Left ventricle myocardium inferior (tissue), 1 donor: ENCODE measurements around the gene KMO. TPM values are rescaled to one million over a fixed set of nuclear protein-coding genes. Genes with fewer than 3 reads are reported as not detected.

Experiments
- DNase-seq: peaks from one replicate; pipeline ENCODE4 v3.0.0-alpha.2; 2020
- H3K27ac ChIP-seq: fragments of 200-600 bp; replicated peaks from 2 replicates; pipeline ENCODE4 v1.8.0; 2021
- H3K27me3 ChIP-seq: fragments of 200-600 bp; 2 replicates; pipeline ENCODE4 v1.8.0; 2021; ENCODE audit warnings: low read depth
- H3K36me3 ChIP-seq: fragments of 200-600 bp; 2 replicates; pipeline ENCODE4 v1.8.0; 2021
- H3K4me1 ChIP-seq: fragments of 200-600 bp; 2 replicates; pipeline ENCODE4 v1.8.0; 2021
- H3K4me3 ChIP-seq: fragments of 200-600 bp; 2 replicates; pipeline ENCODE4 v1.8.0; 2021; ENCODE audit warnings: mild to moderate bottlenecking, moderate library complexity
- H3K9me3 ChIP-seq: fragments of 200-600 bp; replicated peaks from 2 replicates; pipeline ENCODE4 v1.8.0; 2021
- intact Hi-C: fragments of 100-400 bp; cut with micrococcal nuclease; formaldehyde crosslinking; loops from one replicate; pipeline ENCODE4 v1.11.0; 2022
- total RNA-seq: library from RNA; stranded (reverse); fragmentation: NEBNext Ultra II Directional; extraction: Animal tissue kit (Norgen Biotek cat#: 25700); gene quantifications from one replicate; pipeline ENCODE4 v1.2.1, GENCODE V29; 2021
- TF ChIP-seq, protein P1 (sequence below): fragments of 200-600 bp; IDR thresholded peaks from 2 replicates; pipeline ENCODE4 v1.8.0; 2021; ENCODE audit warnings: antibody characterized with exemption, mild to moderate bottlenecking, borderline replicate concordance
- donor health status: DM: no; HTN: yes; CAD: no; lungs with severe emphysema.

Gene KMO
- total RNA-seq, 1 donor from 2014 or later = not detected

DNA sequence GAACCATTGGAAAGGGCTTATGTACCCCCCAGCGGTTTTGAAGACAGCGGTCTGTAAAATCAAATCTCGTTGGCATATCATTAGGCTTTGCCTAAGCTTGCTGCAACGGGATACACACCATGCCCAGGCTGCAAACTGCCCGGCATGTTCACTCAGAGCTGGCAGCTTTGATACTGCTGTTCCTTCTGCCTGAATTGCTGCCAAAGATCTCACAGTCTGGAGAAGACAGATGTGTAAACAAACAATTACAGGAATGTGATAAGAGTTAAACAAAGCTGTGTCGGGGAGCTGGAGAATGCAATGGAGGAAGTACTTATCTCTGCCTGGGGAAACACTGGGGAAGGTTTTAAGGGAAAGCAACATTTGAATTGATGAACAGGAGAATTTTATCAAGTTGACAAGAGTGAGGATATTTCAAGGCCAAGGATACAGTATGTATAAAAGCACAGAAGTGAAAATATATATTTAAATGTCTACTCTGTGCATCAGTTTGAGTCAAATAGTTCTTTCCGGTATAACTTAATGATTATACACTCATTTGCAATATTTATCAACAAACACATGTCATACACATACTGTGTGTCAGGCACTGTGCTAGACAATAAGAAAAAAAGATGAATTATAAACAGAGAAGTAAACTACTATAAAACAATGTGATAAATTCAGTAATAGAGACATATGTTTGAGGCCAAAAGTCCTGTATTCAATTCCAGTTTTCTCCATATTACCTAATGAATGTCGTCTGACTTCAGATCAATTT, 78.1 kb downstream of the KMO start:
- TF ChIP-seq, protein P1, sequence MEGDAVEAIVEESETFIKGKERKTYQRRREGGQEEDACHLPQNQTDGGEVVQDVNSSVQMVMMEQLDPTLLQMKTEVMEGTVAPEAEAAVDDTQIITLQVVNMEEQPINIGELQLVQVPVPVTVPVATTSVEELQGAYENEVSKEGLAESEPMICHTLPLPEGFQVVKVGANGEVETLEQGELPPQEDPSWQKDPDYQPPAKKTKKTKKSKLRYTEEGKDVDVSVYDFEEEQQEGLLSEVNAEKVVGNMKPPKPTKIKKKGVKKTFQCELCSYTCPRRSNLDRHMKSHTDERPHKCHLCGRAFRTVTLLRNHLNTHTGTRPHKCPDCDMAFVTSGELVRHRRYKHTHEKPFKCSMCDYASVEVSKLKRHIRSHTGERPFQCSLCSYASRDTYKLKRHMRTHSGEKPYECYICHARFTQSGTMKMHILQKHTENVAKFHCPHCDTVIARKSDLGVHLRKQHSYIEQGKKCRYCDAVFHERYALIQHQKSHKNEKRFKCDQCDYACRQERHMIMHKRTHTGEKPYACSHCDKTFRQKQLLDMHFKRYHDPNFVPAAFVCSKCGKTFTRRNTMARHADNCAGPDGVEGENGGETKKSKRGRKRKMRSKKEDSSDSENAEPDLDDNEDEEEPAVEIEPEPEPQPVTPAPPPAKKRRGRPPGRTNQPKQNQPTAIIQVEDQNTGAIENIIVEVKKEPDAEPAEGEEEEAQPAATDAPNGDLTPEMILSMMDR = no peak
- DNase-seq = no peak
- intact Hi-C loops = no loop called here

DNA sequence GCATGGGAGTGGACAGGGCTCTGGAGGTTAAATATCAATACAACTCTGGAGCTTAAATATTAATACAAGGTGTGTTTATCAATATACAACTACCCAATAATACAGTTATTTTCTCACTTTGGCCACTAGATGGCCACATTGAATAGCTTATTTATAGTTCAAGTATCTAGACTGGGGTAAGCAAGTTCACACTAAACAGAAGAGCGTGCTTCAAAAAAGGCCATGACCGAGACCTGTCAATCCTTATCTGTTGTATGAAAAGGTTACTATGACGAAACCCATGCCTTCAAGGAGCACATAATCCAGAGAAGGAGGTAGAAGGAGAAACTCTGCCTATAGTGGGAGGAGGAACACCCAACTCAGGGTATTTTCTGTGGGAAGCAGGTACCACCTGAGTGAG, 78.9 kb downstream of the KMO start:
- Histone ChIP-seq H3K27me3 (no peaks in the 10 kb centered on the region), H3K9me3 (no peaks in the 10 kb centered on the region), H3K4me3 (no peak overlapping the region), H3K4me1 (peaks cover 4% of the 10 kb centered on the region), H3K36me3 (no peaks in the 10 kb centered on the region), H3K27ac (no peak overlapping the region)
- no peak for DNase-seq
- intact Hi-C loops = no loop called here
- TF ChIP-seq, protein P1 = peak; percentile 75

More for the DNA sequence above, 78.1 kb downstream of the KMO start:
- peaks cover 4% of the 10 kb centered on the region for H3K4me1 ChIP-seq
- H3K36me3 ChIP-seq = no peaks in the 10 kb centered on the region
- no peaks in the 10 kb centered on the region for H3K27me3 ChIP-seq
- H3K4me3 ChIP-seq = no peak overlapping the region
- no peaks in the 10 kb centered on the region for H3K9me3 ChIP-seq
- H3K27ac ChIP-seq = no peak overlapping the region

DNA sequence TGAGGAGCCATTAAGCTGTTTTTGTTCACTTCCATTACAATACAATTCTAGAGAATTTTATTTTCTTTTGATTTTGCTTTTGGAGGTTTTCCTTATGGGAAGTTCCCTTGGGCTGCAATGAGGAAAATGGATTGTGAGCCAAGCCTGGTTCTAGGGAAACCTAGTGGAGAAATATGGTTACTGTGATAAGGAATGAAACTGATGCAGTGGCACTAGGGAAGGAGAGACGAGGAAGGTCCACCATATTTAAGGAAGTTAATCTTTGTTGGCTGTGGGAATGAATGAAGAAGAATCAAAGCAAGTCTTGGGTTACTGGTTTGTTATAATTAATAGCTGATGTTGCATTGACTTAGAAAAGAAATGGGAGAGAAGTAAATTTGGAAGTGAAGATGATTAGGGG, 79.6 kb downstream of the KMO start:
- intact Hi-C loops = no loop called here

DNA sequence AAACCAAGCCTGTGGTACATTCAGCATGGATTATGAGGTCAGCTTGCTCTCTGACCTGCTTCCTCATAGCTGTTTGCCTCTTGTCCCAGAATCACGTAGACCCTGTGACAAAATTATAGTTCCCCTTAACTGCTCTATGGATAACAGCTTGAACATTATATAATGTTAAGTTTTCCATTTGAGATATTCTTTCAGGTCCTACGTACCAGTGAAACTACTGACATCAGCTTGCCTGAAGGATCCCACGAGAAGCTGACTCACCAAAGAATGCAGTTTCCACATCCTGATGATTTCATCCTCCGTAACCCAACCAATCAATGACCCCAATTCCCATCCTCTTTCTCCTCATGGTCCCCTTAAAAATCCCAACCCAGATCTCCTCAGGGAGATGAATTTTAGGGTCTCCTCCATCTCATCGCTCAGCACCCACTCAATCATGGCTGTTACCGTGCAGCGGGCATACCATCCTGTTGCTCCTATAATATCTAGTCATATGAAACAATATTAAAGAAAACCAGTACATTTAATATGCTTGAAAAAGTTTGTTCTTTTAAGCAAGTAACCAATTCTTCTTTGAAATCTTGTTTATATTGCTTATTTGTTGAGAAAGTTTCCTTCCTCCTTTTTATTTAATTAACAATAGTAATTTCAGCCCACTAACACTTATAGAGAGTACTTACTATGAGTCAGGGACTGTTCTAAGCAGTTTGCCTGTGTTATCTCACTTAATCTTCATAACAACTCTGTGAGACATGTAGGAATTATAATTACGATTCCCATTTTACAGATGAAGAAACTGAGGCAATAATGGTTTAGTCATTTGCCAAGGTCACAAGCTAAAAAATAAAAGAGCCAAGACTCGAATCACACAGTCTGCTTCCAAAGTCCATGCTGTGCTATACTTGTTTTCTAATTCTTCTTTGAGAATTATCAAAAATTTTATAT, 80.6 kb downstream of the KMO start:
- DNase-seq = no peak
- intact Hi-C loops = no loop called here
- peaks cover 4% of the 10 kb centered on the region for H3K4me1 ChIP-seq
- H3K4me3 ChIP-seq = no peak overlapping the region
- TF ChIP-seq, protein P1 = no peak
- no peaks in the 10 kb centered on the region for H3K9me3 ChIP-seq
- no peaks in the 10 kb centered on the region for H3K27me3 ChIP-seq
- H3K27ac ChIP-seq = no peak overlapping the region
- no peaks in the 10 kb centered on the region for H3K36me3 ChIP-seq

More for the DNA sequence above, 79.6 kb downstream of the KMO start:
- peaks cover 4% of the 10 kb centered on the region for H3K4me1 ChIP-seq
- H3K4me3 ChIP-seq = no peak overlapping the region
- DNase-seq = no peak
- H3K9me3 ChIP-seq = no peaks in the 10 kb centered on the region
- H3K27me3 ChIP-seq = no peaks in the 10 kb centered on the region
- no peaks in the 10 kb centered on the region for H3K36me3 ChIP-seq
- TF ChIP-seq, protein P1 = no peak
- H3K27ac ChIP-seq = no peak overlapping the region

DNA sequence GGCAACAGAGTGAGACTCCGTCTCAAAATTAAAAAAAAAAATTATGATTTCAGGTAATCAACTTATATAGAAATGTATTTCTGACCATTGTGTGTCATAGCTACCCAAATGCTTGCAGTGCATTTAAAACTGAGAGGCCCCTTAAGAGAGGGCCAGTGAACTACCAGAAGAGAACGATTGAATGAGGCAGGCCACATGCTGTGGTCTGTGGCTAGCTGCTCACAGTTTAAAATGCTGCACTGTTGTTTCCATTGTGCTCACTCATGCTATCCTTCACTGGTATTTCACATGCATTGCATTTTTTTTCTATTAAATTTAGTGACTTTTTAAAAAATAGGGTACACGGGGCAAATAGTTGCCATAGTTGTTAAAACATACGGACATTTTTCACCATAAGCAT, 82.0 kb downstream of the KMO start:
- Histone ChIP-seq H3K27ac (no peak overlapping the region), H3K9me3 (no peaks in the 10 kb centered on the region), H3K4me3 (no peak overlapping the region), H3K36me3 (no peaks in the 10 kb centered on the region), H3K27me3 (no peaks in the 10 kb centered on the region), H3K4me1 (peaks cover 4% of the 10 kb centered on the region)
- TF ChIP-seq, protein P1 = no peak
- DNase-seq = no peak
- intact Hi-C loops = no loop called here
